ENCODE data around the gene TTL. TPM values are rescaled to one million over a fixed set of nuclear protein-coding genes. Genes with fewer than 3 reads are reported as not detected.
"Not testable (repeated sequence)": the region's sequence is repeated elsewhere in the genome, so short reads cannot be mapped to it uniquely, and the experiment has no call there.

The TTL gene
- 67.9 to 82.6 TPM (median 68.8 TPM) in 3 replicates for total RNA-seq
- long read RNA-seq, full-length matches to known transcripts: 80 of 232 reads
- long read RNA-seq, partial matches to known transcripts: 121 of 232 reads
- long read RNA-seq, other reads (novel, unspliced or antisense): 31 of 232 reads

DNA sequence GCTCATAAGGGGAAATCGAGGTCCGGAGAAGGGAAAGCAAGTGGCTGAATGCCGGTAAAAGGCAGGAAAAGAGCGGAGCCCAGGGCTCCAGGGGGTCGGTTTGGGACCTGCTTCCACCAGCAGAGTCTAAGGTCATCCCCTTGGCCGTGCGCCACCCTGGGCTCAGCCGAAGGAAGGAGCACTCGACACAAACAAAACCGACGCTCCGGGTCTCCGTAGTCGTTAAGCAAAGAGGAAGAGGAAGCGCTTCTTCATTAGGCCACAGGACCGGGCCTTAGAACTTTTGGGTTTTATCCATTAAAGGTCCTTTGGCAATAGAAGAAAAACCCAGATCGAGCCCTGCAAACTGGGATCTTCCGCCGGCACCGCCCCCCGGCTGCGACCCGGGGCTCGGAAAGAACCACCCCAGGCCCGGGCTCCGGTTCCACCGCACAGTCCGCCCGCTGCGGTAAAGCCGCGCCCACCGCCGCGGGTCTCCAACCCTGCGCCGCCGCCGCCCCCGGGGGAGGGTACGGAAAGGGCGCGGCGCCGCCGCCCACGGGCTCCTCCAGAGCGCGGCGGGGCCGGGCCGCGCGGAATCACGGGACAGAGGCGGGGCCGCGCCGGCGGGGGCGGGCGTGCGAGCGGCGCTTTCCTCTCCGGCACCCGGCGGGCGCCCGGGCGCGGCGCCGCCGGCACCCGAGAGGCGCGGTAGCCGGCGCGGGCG, at the start of gene TTL:
Gene TTL, plus strand, starts transcription at position 629 of the 706 bp plus-strand sequence. CDS start 189 bp downstream, outside the sequence.
- TF ChIP-seq, protein P1, sequence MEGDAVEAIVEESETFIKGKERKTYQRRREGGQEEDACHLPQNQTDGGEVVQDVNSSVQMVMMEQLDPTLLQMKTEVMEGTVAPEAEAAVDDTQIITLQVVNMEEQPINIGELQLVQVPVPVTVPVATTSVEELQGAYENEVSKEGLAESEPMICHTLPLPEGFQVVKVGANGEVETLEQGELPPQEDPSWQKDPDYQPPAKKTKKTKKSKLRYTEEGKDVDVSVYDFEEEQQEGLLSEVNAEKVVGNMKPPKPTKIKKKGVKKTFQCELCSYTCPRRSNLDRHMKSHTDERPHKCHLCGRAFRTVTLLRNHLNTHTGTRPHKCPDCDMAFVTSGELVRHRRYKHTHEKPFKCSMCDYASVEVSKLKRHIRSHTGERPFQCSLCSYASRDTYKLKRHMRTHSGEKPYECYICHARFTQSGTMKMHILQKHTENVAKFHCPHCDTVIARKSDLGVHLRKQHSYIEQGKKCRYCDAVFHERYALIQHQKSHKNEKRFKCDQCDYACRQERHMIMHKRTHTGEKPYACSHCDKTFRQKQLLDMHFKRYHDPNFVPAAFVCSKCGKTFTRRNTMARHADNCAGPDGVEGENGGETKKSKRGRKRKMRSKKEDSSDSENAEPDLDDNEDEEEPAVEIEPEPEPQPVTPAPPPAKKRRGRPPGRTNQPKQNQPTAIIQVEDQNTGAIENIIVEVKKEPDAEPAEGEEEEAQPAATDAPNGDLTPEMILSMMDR (IDR thresholded peaks at IDR 0.05): no peak
- peak within 1 kb of the TSS; percentile 95 for H3K4me3 Mint-ChIP-seq (ENCODE audit: unreplicated experiment)
- no peak for DNase-seq (ENCODE audit: low spot score)

DNA sequence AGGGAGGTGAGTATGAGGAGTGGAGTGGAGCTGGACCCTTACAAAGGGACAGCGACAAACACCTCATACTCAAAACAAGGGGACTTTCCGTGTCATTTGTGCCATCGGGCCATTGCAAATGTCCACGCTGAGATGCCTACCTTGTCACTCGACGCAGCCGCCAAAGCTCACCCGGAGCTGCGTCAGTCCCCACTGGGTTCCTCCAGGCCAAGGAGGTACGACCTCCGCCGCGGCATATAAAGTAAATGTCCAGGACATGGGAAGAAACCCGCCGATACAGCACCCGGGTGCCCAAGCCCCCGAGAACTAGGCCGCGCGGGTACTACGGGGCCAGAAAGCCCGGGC, 49.6 kb upstream of the TTL start:
- peak overlapping the region; percentile 59 for H3K4me3 Mint-ChIP-seq (ENCODE audit: unreplicated experiment)

More for the DNA sequence above, at the start of gene TTL:
- Mint-ChIP-seq H3K9me3 (ENCODE audit: low read depth) (no peaks in the 10 kb centered on the region), H3K36me3 (ENCODE audit: low read depth) (peaks cover 3% of the 10 kb centered on the region), H3K27me3 (ENCODE audit: low read depth) (no peaks in the 10 kb centered on the region), H3K4me1 (ENCODE audit: low read depth) (peaks cover 34% of the 10 kb centered on the region), H3K27ac (ENCODE audit: unreplicated experiment) (peak within 1 kb of the TSS; percentile 92)

DNA sequence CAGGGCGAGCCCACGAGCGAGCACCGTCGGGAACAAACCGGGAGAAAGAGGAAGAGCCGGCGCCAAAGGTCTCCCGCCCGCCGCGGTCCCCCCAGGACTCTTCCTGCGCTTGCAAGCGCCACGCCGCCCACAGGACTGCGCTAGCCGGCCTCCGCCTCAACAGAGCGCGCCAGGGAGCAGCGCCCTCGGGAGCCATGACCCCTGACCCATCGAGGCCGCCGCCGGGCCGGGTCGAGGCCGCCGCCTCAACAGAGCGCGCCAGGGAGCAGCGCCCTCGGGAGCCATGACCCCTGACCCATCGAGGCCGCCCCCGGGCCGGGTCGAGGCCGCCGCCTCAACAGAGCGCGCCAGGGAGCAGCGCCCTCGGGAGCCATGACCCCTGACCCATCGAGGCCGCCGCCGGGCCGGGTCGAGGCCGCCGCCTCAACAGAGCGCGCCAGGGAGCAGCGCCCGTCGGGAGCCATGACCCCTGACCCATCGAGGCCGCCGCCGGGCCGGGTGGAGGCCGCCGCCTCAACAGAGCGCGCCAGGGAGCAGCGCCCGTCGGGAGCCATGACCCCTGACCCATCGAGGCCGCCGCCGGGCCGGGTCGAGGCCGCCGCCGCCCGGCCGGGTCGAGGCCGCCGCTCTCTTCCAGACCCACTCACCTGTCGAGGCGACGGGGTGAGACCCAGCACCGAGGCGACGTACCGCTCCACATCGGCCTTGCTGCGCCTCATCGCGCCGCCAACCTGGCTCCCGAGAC, 49.0 kb upstream of the TTL start:
- H3K9me3 Mint-ChIP-seq (ENCODE audit: low read depth); H3K4me1 Mint-ChIP-seq (ENCODE audit: low read depth); H3K27me3 Mint-ChIP-seq (ENCODE audit: low read depth); H3K27ac Mint-ChIP-seq (ENCODE audit: unreplicated experiment); H3K36me3 Mint-ChIP-seq (ENCODE audit: low read depth); DNase-seq (ENCODE audit: low spot score): not testable (repeated sequence)
- peak overlapping the region; percentile 59 for H3K4me3 Mint-ChIP-seq (ENCODE audit: unreplicated experiment)

More for the DNA sequence above, 49.6 kb upstream of the TTL start:
- DNase-seq (ENCODE audit: low spot score); H3K4me1 Mint-ChIP-seq (ENCODE audit: low read depth); H3K27me3 Mint-ChIP-seq (ENCODE audit: low read depth); H3K27ac Mint-ChIP-seq (ENCODE audit: unreplicated experiment); H3K36me3 Mint-ChIP-seq (ENCODE audit: low read depth); H3K9me3 Mint-ChIP-seq (ENCODE audit: low read depth): not testable (repeated sequence)

DNA sequence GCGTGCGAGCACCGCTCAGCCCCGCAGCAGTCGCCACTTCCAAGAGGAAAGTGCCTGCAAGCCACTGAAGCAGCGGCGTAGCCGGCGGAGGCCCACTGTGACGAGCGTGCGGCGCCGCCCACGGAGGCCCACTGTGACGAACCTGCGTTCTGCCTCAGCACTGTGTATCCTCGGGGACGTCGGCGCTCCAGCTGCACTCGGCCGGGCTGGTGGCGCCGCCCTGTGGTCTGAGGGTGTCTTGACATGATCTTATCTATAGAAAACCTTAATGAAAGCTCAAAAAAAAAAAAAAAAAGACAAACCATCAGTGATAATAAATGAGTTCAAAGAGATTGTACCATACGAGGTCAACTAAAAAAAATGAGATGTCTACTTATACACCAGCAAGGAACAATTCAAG, 48.5 kb upstream of the TTL start, which contains the start of gene RGPD8:
Gene RGPD8, minus strand, starts transcription at position 166 of the 400 bp plus-strand sequence. CDS start 192 bp downstream, outside the sequence.
- not testable (repeated sequence) for DNase-seq (ENCODE audit: low spot score); H3K27me3 Mint-ChIP-seq (ENCODE audit: low read depth); H3K27ac Mint-ChIP-seq (ENCODE audit: unreplicated experiment); H3K4me1 Mint-ChIP-seq (ENCODE audit: low read depth); H3K36me3 Mint-ChIP-seq (ENCODE audit: low read depth); H3K9me3 Mint-ChIP-seq (ENCODE audit: low read depth)
- TF ChIP-seq, protein P1 (IDR thresholded peaks at IDR 0.05): peak; percentile 79
- peak within 1 kb of the TSS; percentile 59 for H3K4me3 Mint-ChIP-seq (ENCODE audit: unreplicated experiment)

DNA sequence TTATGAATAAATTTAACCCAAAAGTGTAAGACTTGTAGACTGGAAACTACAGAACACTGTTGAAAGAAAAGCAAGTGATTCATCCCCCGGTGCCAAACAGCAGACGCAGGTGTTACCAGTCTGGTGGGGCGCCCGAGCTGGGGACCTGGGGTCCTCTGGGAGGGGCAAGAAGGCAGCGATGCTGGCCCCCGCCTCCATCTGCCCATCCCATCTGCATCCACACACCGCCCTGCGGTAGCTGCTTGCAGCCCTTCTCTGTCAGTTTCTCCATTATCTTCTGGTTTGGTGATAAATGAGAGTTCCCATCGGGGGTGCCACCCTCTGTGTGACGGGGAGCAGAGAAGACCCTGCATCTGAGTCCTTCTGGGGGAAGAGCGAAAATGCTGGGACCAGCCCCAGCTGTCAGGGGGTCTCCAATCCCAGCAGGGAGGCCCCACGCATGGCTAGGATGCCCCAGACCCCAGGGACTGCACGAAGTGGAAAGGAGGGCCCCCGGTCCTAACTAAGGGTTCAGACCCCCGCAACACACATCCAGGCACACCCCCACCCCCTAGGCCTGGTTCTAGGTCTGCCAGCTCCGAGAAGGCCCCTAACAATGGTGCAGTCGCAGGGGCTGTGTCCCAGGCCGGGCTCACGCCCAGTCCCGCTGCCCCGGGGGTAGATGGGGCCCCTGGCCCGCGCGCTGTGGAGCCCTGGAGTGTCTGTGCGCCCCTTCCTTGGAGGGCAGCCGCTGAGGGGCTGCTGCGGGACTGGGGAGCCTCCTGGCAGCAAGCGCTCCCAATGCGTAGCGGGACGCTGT, 47.8 kb upstream of the TTL start:
- DNase-seq (ENCODE audit: low spot score): no peak
- peaks cover 4% of the 10 kb centered on the region for H3K4me1 Mint-ChIP-seq (ENCODE audit: low read depth)
- no peaks in the 10 kb centered on the region for H3K36me3 Mint-ChIP-seq (ENCODE audit: low read depth)
- TF ChIP-seq, protein P1 (IDR thresholded peaks at IDR 0.05): no peak
- peaks cover 4% of the 10 kb centered on the region for H3K27me3 Mint-ChIP-seq (ENCODE audit: low read depth)
- no peaks in the 10 kb centered on the region for H3K9me3 Mint-ChIP-seq (ENCODE audit: low read depth)
- H3K4me3 Mint-ChIP-seq (ENCODE audit: unreplicated experiment): no peak overlapping the region
- no peak overlapping the region for H3K27ac Mint-ChIP-seq (ENCODE audit: unreplicated experiment)

DNA sequence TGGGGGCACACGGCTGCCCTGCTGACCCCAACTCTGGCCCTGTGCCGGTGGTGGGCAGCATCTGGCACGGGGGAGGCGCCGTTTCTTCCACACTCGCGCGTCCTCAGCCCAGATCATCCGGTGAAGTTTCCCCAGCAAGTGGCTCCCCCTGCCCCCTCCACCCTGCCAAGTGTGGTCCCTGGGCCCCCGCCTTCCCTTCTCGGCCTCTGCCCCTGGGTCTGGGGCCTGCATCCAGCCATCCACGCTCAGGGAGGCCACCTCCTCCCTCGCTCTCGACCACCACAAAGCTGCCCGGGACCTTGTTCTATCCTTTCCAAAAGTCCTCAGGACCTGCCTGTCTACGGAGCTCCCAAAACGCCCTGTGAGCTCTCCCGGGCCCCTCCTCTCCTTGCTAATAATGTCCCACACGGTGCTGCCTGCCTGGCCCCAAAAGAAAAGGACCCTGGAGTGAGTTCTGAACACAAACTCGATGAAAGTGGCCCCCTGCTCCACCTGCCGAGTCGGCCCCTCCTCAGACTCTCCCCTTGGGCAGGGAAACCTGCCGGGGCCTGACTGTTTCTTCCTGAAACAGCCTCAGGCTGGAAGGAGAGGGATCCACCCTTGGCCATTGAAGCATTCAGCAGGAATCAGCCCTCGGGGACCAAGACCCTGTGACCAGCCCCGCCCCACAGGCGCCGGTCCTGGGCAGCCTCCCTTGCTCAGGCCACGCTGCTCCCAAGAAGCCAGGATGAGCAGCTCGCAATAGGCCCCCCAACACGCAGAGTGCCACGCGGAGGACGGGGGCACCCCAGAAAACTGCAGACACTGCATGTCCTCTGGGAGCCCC, 46.9 kb upstream of the TTL start:
- not testable (repeated sequence) for H3K36me3 Mint-ChIP-seq (ENCODE audit: low read depth); H3K9me3 Mint-ChIP-seq (ENCODE audit: low read depth); H3K4me3 Mint-ChIP-seq (ENCODE audit: unreplicated experiment); H3K27me3 Mint-ChIP-seq (ENCODE audit: low read depth); DNase-seq (ENCODE audit: low spot score); H3K27ac Mint-ChIP-seq (ENCODE audit: unreplicated experiment); H3K4me1 Mint-ChIP-seq (ENCODE audit: low read depth)

DNA sequence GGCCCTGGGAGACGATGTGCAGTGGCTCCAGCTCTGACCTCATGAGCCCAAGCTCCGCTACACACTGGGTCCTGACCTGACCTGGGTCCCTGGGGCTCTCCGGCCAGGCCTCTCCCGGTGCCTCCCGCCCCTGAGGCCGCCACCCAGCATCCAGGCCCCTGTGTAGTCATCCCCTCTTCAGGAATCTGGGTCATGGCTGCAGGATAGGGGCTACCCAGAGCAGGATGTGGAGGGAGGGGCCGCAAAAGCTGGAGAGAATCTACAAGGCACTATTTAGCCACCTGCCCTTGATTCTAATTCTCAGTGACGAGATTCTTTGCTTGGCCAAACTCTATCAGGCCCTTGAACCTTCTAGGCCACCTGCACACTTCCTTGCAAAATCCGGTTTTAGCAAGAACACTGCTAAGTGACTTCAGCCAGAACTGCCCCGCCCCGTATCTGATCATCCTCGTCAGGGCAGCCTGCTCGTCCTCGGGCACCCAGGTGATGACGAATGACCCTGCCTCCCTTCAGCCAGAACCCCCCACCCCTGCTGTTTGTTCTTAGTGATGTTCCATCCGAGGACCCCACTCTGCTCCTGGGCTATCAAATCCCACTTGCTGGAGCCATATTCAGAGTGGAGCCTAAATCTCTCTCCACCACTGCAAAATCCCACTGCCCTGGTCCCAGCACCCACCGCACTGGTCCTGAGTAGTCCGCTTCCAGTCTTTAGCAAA, 46.1 kb upstream of the TTL start:
- H3K36me3 Mint-ChIP-seq (ENCODE audit: low read depth); H3K4me1 Mint-ChIP-seq (ENCODE audit: low read depth); H3K27ac Mint-ChIP-seq (ENCODE audit: unreplicated experiment); H3K4me3 Mint-ChIP-seq (ENCODE audit: unreplicated experiment); H3K27me3 Mint-ChIP-seq (ENCODE audit: low read depth); DNase-seq (ENCODE audit: low spot score); H3K9me3 Mint-ChIP-seq (ENCODE audit: low read depth): not testable (repeated sequence)

DNA sequence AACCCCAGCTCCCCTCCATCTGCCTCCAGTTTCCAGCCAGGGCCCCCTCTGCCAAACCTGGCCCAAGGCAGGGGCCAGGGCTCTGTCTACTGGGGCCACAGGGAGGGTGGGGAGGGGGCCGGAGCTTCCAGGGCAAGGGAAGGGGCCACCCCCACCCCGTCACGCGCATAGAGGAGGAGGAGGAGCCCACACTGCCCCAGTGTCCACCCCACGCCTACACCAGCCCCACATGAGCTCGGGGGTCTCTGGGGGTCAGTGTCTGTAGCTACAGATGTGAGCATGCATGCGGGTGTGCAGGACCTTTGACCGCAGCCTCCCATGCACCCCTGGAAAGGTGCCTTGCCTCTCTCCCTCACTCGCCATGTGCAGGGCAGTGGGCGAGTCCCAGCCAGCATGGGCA, 45.0 kb upstream of the TTL start:
- not testable (repeated sequence) for H3K36me3 Mint-ChIP-seq (ENCODE audit: low read depth); H3K4me3 Mint-ChIP-seq (ENCODE audit: unreplicated experiment); H3K27me3 Mint-ChIP-seq (ENCODE audit: low read depth); H3K9me3 Mint-ChIP-seq (ENCODE audit: low read depth); H3K4me1 Mint-ChIP-seq (ENCODE audit: low read depth); H3K27ac Mint-ChIP-seq (ENCODE audit: unreplicated experiment); DNase-seq (ENCODE audit: low spot score)

All from chondrocyte (in vitro differentiated cells).